Measurements from ENCODE around the gene LINC01488.

DNA sequence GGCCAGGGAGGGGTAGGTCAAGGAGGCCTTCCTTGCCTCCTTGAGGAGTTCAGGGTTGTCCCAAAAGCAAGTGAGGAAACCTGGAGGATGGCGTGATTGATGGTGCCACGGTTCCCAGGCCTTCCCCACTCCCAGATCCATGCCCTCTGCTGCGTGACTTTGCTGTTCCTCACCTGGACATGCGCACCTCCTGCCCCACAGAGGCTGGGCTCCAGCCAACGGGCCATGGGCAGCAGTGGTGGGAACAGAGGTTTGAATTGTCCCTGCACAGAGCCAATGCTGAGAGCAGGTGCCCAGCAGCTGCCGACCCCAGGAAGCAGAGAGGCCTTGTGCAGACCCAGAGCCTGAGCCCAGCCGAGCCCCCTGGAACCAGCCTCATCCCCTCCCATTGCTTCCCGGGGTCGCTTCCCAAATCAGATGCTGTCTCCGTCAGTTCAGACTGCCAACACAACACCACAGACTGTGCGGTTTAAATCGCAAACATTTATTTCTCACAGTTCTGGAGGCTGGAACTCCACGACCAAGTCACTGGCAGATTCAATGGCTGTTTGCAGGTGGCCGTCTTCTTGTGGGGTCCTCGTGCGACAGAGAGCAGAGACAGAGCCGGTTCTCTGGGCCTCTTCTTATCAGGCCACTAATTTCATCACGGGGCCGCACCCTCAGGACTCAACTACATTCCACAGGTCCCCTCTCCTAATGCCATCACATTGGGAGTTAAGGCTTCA lies 6.2 kb upstream of the LINC01488 start:
- TF ChIP-seq, protein P1, sequence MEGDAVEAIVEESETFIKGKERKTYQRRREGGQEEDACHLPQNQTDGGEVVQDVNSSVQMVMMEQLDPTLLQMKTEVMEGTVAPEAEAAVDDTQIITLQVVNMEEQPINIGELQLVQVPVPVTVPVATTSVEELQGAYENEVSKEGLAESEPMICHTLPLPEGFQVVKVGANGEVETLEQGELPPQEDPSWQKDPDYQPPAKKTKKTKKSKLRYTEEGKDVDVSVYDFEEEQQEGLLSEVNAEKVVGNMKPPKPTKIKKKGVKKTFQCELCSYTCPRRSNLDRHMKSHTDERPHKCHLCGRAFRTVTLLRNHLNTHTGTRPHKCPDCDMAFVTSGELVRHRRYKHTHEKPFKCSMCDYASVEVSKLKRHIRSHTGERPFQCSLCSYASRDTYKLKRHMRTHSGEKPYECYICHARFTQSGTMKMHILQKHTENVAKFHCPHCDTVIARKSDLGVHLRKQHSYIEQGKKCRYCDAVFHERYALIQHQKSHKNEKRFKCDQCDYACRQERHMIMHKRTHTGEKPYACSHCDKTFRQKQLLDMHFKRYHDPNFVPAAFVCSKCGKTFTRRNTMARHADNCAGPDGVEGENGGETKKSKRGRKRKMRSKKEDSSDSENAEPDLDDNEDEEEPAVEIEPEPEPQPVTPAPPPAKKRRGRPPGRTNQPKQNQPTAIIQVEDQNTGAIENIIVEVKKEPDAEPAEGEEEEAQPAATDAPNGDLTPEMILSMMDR (IDR thresholded peaks at IDR 0.05), result no peak
- TF ChIP-seq POLR2A (IDR thresholded peaks at IDR 0.05), result no peak
